GM19395 (cell line): ENCODE results near the gene CREBBP.

Source experiments
- ATAC-seq: cut with Tn5 transposase; IDR thresholded peaks from one replicate; pipeline ENCODE4 v1.9.1; 2021; ENCODE audit warnings: mild to moderate bottlenecking, moderate library complexity; ENCODE audit not compliant: unreplicated experiment

The CREBBP gene

GRCh38 chr16:3856367-3857141 lies 24.0 kb downstream of the CREBBP start:
- no peak for ATAC-seq

DNA sequence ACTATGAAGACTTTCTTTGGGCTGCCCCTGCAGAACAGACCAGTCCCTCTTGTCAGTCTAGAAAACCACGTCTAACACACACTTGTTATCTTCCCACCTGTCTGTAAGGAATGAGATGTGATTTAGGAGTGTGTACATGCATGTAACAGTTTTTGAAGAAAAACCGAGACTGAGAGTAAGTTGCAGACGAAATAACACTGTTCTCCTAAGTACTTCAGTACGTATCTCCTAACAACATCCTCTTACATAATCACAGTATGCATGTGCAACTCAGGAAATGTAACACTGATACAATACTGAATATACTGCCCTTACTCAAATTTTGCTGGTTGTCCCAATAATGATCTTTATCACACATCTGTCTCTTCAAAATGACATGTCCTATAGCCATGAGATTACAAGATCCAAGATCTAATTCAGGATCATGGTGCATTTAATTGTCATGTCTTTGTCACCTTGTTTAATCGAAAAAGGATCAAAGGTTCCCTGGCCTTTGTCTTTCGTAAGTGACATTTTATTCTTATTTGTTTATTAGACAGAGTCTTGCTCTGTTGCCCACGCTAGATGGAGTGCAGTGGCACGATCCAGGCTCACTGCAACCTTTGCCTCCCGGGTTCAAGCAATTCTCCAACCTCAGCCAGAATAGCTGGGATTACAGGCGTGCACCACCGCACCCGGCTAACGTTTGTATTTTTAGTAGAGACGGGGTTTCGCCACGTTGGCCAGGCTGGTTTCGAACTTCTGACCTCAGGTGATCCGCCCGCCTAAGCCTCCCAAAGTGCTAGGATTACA lies 25.6 kb downstream of the CREBBP start:
- no peak for ATAC-seq

GRCh38 chr16:3850544-3850899 lies 30.0 kb downstream of the CREBBP start:
- ATAC-seq = no peak

DNA sequence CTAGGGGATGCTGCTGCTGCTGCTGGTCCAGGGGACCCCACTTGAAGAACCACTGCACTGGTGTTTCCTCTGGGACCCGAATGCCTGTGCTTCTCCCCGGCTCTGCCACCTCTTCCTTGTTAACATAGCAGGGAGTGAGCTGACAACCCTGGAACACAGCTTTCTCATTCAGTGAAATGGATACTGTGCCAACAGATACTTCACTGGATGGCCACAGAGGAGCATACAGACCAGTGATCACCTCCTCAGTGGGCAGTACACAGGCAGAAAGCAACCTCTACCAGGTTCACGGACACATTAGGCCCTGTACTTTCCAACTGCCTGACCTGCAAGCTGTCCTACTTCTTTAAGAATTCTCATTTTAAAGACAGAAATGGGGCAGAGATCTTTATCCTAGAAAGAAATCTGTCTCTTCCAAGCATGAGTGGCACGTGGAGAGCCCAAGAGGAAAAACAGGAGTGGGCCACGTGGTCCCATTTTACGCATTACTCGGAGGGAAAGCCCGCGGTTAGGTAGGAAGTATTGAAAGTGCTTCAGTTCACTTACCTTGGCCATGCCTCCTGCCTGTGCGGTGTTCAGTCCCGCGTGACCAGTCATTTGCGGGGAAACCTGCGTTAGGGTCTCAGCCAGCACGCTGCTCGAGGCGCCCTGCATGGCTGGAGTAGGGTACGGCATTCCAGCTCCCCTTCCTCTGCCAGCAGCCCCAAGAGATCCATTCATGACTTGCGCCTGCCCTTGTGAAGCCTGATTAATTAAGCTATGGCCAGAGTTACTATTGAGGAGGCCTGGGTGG lies 30.6 kb downstream of the CREBBP start:
- ATAC-seq = no peak

DNA sequence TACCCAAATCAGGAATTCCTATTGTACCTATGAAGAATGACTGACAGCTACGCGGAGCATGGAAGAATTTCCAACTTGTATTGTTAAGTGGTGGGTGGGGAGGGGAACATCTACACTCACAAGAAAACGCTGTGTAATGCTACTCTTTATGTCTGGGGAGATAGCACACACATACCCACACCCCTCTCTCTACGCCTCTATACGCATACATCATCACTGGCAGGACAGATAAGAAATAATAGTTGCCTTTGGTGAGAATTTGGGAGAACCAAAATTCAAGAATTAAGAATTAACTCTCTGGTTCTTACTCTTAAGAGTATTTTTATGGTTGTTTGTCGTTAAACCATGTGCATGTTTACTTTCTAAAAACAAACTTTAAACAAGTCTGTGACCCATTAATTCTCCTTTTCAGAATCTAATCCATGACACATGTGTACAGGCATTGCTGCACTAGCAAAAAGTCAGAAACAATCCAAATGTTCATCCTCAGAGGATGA lies 33.9 kb downstream of the CREBBP start:
- ATAC-seq = no peak

GRCh38 chr16:3846087-3846486 lies 34.4 kb downstream of the CREBBP start:
- no peak for ATAC-seq

- ATAC-seq = no peak
Observed at GRCh38 chr16:3842994-3843393, 37.5 kb downstream of the CREBBP start.

DNA sequence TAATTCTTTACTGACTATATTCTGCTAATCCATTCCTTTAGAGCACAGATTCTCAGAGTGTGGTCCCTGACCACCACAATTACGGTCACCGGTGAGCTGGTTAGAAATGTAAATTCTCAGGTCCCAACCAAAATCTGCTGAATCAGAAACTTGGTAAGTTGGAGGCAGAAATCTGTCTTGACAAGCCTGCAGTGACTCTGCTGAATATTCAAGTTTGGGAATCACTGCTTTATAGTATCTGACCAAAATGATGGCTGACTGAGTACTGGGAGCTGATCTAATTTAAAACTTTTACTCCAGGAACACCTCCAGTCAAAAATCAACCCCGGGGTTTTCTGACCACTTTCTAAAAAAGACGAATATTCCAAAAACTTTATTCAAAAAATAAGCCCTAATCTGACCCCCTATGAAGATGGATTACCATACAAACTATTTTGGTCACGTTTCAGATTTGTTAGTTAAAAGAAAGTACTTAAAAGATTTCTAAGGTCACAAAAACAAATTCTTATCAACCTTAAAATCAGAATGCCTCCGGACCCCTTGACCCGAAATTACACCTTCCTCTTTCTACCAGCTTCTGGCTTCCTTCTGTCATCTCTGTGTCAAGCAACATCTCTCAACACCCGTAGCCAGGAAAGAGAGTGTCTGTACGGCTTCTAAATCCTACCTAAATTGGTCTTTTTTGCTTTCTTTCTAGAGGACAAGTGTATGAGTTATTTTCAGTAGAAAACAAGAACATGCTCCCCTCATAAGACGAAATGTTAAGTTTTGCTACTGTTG lies 38.6 kb downstream of the CREBBP start:
- ATAC-seq = no peak

DNA sequence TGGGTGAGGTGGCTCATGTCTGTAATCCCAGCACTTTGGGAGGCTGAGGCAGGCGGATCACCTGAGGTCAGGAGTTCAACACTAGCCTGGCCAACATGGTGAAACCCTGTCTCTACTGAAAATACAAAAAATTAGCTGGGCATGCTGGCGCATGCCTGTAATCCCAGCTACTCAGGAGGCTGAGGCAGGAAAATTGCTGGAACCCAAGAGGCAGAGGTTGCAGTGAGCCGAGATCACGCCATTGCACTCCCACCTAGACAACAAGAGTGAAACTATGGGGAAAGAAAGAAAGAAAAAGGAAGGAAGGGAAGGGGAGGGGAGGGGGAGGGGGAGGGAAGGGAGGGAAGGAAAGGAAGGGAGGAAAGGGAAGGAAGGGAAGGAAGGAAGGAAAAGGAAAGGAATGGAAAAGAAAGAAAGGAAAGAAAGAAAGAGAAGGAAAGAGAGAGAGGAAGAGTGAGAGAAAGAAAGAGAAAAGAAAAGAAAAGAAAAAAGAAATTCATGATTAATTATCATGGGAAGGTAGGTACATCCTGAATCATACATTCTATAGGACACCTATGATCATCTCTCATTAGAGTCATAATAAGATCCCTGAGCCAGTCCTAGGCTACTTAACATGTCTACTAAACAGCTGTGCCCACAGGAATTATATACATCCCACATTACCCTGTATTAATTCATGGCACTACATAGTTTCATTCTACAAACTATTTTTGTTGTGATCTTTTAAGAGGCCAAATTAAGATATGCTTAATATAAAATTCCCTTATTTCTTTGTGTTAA lies 40.9 kb downstream of the CREBBP start:
- ATAC-seq = no peak

GRCh38 chr16:3838600-3839401 lies 41.7 kb downstream of the CREBBP start:
- no peak for ATAC-seq

DNA sequence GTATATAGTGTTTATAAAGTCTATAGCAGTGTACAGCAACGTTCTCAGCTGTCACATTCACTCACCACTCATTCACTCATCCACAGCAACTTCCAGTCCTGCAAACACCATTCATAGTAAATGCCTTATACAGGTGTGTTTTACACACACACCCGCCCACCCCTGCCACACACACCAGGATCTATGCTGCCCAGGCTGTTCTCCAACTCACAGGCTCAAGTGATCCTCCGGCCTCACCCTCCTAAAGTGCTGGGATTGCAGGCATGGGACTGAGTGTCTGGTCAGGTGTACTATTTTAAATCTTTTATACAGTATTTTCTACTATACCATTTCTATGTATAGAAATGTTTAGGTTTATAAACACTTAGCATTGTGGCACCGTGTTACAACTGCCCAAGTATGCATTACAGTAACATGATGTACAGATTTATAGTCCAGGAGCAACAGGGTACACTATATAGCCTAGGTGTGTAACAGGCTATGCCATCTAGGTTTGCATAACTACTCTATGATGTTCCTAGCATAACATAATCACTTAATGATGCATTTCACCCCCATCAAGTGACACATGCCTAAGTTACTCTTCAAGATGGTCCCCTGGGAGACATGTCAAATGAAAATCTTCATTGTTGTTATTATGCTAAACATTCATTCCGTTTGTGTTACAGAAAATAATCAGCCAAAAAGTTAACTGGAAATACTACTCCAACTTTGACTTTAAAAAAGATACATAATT lies 42.5 kb downstream of the CREBBP start:
- ATAC-seq = no peak

GRCh38 chr16:3836641-3837040 lies 43.9 kb downstream of the CREBBP start:
- no peak for ATAC-seq

DNA sequence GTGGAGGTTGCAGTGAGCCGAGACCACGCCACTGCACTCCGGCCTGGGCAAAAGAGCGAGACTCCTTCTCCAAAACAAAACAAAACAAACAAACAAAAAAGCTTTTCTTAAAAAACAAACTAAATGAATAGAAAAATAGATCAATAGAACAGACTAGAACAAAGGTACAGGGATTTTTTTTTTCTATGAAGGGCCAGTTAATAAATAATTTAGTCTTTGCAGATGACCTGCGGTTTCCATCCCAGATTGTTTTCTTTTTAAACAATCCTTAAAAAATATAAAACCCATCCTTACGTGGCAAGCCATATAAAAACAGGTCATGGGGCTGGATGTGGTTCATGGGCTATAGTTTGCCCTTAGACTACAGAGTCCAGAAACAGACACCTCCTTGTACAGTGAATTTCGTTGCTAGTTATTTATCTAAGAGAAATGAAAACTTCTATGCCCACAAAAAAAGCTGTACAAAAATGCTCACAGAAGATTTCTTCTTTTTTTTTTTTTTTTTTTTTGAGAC lies 45.4 kb downstream of the CREBBP start:
- no peak for ATAC-seq

DNA sequence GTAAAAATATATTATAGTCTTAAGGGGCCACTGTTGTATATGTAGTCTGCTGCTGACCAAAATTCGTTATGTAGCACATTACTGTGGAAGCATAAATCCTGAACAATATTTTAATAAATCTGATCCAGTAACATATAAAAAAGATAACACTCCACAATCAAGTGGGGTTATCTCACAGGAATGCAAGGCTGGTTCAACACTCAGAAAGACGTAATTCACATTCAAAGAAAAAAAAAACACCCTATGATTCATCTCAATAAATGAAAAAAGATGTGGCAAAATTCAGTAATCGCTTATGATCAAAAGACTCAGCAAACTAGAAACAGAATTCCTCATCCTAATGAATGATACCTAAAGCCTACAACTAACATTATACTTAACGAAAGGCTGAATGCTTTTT lies 47.8 kb downstream of the CREBBP start:
- ATAC-seq = no peak

GRCh38 chr16:3830625-3831254 lies 49.8 kb downstream of the CREBBP start:
- no peak for ATAC-seq

- ATAC-seq = no peak
Observed at GRCh38 chr16:3829631-3830536, 50.6 kb downstream of the CREBBP start.

- no peak for ATAC-seq
Observed at GRCh38 chr16:3825940-3826339, 54.6 kb downstream of the CREBBP start.
